Measurements from ENCODE around the gene SHANK2. TPM values are rescaled to one million over a fixed set of nuclear protein-coding genes. Genes with fewer than 3 reads are reported as not detected.

The SHANK2 gene
- total RNA-seq, 1 experiment from 2014 or later: 0.02 TPM

GRCh38 chr11:71253794-71254193 lies 1.4 kb upstream of the SHANK2 start:
- no peak for DNase-seq
- Histone ChIP-seq H3K27me3 (no peaks in the 10 kb centered on the region), H3K4me3 (no peak overlapping the region), H3K9me3 (replicated peaks) (no peaks in the 10 kb centered on the region), H3K4me1 (no peaks in the 10 kb centered on the region), H3K27ac (no peak overlapping the region), H3K36me3 (no peaks in the 10 kb centered on the region)

GRCh38 chr11:71252770-71253730 lies 673 bp upstream of the SHANK2 start:
- Histone ChIP-seq H3K27me3 (no peaks in the 10 kb centered on the region), H3K36me3 (no peaks in the 10 kb centered on the region), H3K4me3 (no peak overlapping the region), H3K4me1 (no peaks in the 10 kb centered on the region), H3K27ac (no peak overlapping the region), H3K9me3 (replicated peaks) (no peaks in the 10 kb centered on the region)
- DNase-seq: no peak

GRCh38 chr11:71251761-71252268 lies 562 bp downstream of the SHANK2 start:
- H3K9me3 ChIP-seq (replicated peaks): no peaks in the 10 kb centered on the region
- DNase-seq: no peak
- H3K4me1 ChIP-seq: no peaks in the 10 kb centered on the region
- H3K27ac ChIP-seq: no peak overlapping the region
- no peaks in the 10 kb centered on the region for H3K36me3 ChIP-seq
- no peak overlapping the region for H3K4me3 ChIP-seq
- no peaks in the 10 kb centered on the region for H3K27me3 ChIP-seq

GRCh38 chr11:71251151-71251721 lies 1.1 kb downstream of the SHANK2 start:
- Histone ChIP-seq H3K27me3 (no peaks in the 10 kb centered on the region), H3K4me3 (no peak overlapping the region), H3K9me3 (replicated peaks) (no peaks in the 10 kb centered on the region), H3K27ac (no peak overlapping the region), H3K4me1 (no peaks in the 10 kb centered on the region), H3K36me3 (no peaks in the 10 kb centered on the region)
- no peak for DNase-seq

GRCh38 chr11:71250523-71251150 lies 1.7 kb downstream of the SHANK2 start:
- no peak overlapping the region for H3K27ac ChIP-seq
- H3K36me3 ChIP-seq: no peaks in the 10 kb centered on the region
- H3K9me3 ChIP-seq (replicated peaks): no peaks in the 10 kb centered on the region
- H3K27me3 ChIP-seq: no peaks in the 10 kb centered on the region
- no peak for DNase-seq
- H3K4me3 ChIP-seq: no peak overlapping the region
- no peaks in the 10 kb centered on the region for H3K4me1 ChIP-seq

- no peaks in the 10 kb centered on the region for H3K4me1 ChIP-seq
- DNase-seq: no peak
- no peaks in the 10 kb centered on the region for H3K9me3 ChIP-seq (replicated peaks)
- H3K27me3 ChIP-seq: no peaks in the 10 kb centered on the region
- no peaks in the 10 kb centered on the region for H3K36me3 ChIP-seq
- no peak overlapping the region for H3K4me3 ChIP-seq
- H3K27ac ChIP-seq: no peak overlapping the region
These were observed 3.1 kb downstream of the SHANK2 start for GRCh38 chr11:71249301-71249700.

- no peaks in the 10 kb centered on the region for H3K4me1 ChIP-seq
- no peaks in the 10 kb centered on the region for H3K27me3 ChIP-seq
- DNase-seq: no peak
- no peak overlapping the region for H3K4me3 ChIP-seq
- no peaks in the 10 kb centered on the region for H3K9me3 ChIP-seq (replicated peaks)
- H3K36me3 ChIP-seq: no peaks in the 10 kb centered on the region
- H3K27ac ChIP-seq: no peak overlapping the region
These were observed 3.7 kb downstream of the SHANK2 start for GRCh38 chr11:71248656-71249055.

- no peak overlapping the region for H3K27ac ChIP-seq
- H3K36me3 ChIP-seq: no peaks in the 10 kb centered on the region
- no peaks in the 10 kb centered on the region for H3K4me1 ChIP-seq
- H3K4me3 ChIP-seq: no peak overlapping the region
- no peaks in the 10 kb centered on the region for H3K9me3 ChIP-seq (replicated peaks)
- no peaks in the 10 kb centered on the region for H3K27me3 ChIP-seq
- no peak for DNase-seq
These were observed 4.2 kb downstream of the SHANK2 start for GRCh38 chr11:71248251-71248570.

- Histone ChIP-seq H3K4me1 (no peaks in the 10 kb centered on the region), H3K4me3 (no peak overlapping the region), H3K36me3 (no peaks in the 10 kb centered on the region), H3K9me3 (replicated peaks) (no peaks in the 10 kb centered on the region), H3K27me3 (no peaks in the 10 kb centered on the region), H3K27ac (no peak overlapping the region)
- no peak for DNase-seq
These were observed 4.7 kb downstream of the SHANK2 start for GRCh38 chr11:71247551-71248250.

GRCh38 chr11:71246559-71246958 lies 5.8 kb downstream of the SHANK2 start:
- H3K36me3 ChIP-seq: no peaks in the 10 kb centered on the region
- no peak overlapping the region for H3K4me3 ChIP-seq
- DNase-seq: no peak
- no peaks in the 10 kb centered on the region for H3K27me3 ChIP-seq
- H3K27ac ChIP-seq: no peak overlapping the region
- no peaks in the 10 kb centered on the region for H3K4me1 ChIP-seq
- no peaks in the 10 kb centered on the region for H3K9me3 ChIP-seq (replicated peaks)

- H3K27me3 ChIP-seq: no peaks in the 10 kb centered on the region
- no peak for DNase-seq
These were observed 6.6 kb downstream of the SHANK2 start for GRCh38 chr11:71245601-71246391.

GRCh38 chr11:71244116-71244810 lies 8.1 kb downstream of the SHANK2 start:
- no peaks in the 10 kb centered on the region for H3K27me3 ChIP-seq
- H3K36me3 ChIP-seq: no peaks in the 10 kb centered on the region
- no peak overlapping the region for H3K27ac ChIP-seq
- no peak for DNase-seq
- H3K4me1 ChIP-seq: no peaks in the 10 kb centered on the region
- H3K9me3 ChIP-seq (replicated peaks): no peaks in the 10 kb centered on the region
- no peak overlapping the region for H3K4me3 ChIP-seq

More at GRCh38 chr11:71245601-71246391, 6.6 kb downstream of the SHANK2 start:
- Histone ChIP-seq H3K9me3 (replicated peaks) (no peaks in the 10 kb centered on the region), H3K4me3 (no peak overlapping the region), H3K36me3 (no peaks in the 10 kb centered on the region), H3K4me1 (no peaks in the 10 kb centered on the region), H3K27ac (no peak overlapping the region)

GRCh38 chr11:71242391-71242790 lies 10.0 kb downstream of the SHANK2 start:
- Histone ChIP-seq H3K27ac (no peak overlapping the region), H3K36me3 (no peaks in the 10 kb centered on the region), H3K4me1 (no peaks in the 10 kb centered on the region)

More at GRCh38 chr11:71242391-71242790, 10.0 kb downstream of the SHANK2 start:
- Histone ChIP-seq H3K9me3 (replicated peaks) (no peaks in the 10 kb centered on the region), H3K27me3 (no peaks in the 10 kb centered on the region), H3K4me3 (no peak overlapping the region)
- DNase-seq: no peak
